GM13976 (cell line): ENCODE results near the gene FBXO33.
A peak's percentile ranks its signal among the peaks of the same experiment; 100 is the strongest.

ENCODE experiments used
- DNase-seq: peaks from one replicate; pipeline ENCODE4 v3.0.0; 2012; ENCODE audit warnings: low spot score
- CTCF ChIP-seq: IDR thresholded peaks from 2 replicates; pipeline ENCODE4 v1.5.1; 2012; ENCODE audit warnings: borderline replicate concordance, mild to moderate bottlenecking; ENCODE audit not compliant: insufficient read depth; ENCODE audit errors: extremely low read depth, missing control alignments, control extremely low read depth
- in situ Hi-C: fragments of 300-500 bp; cut with MboI; formaldehyde crosslinking; loops from one replicate; pipeline ENCODE4 v1.12.0; 2022; ENCODE audit warnings: low sequenced_read_pairs, mixed read lengths, inconsistent platforms; ENCODE audit not compliant: unreplicated experiment

FBXO33 gene

GRCh38 chr14:39432179-39432618 is at the start of gene FBXO33:
TSS of gene FBXO33 (minus strand) at chr14:39432433. CDS start at chr14:39432162, 271 bp downstream.
- no peak for TF ChIP-seq CTCF
- peak; percentile 97 for DNase-seq
- in situ Hi-C loops = no loop called here

DNA sequence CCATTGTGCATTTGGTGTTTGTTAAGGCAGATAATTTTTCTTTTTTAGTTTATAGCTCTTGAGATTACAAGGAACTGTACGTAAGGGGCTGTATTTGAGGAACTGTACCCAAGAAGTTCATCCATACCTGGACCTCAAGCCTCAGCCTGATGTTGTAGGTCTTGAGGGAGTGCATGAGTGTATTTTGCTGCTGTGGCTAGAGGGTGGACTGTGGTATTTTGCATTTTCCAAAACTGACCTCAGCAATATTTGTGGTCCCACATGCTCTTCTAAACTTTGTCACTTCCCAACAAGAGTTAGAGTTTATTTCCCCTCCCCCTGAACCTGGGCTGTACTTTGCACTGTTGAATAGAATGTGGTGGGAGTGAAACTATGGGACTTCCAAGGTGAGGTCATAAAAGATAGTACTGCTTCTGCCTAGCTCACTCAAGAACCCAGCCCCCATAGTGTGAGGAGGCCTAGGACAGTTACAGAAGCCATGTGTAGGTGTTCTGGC is 42.2 kb upstream of the FBXO33 start:
- DNase-seq = no peak
- in situ Hi-C loops = no loop called here

GRCh38 chr14:39472078-39472477 is 39.8 kb upstream of the FBXO33 start:
- in situ Hi-C loops = no loop called here
- no peak for DNase-seq
- no peak for TF ChIP-seq CTCF

More for the DNA sequence above, 42.2 kb upstream of the FBXO33 start:
- TF ChIP-seq CTCF = no peak

GRCh38 chr14:39469094-39469710 is 37.0 kb upstream of the FBXO33 start:
- TF ChIP-seq CTCF = peak; percentile 68
- in situ Hi-C loops = no loop called here
- DNase-seq = no peak

DNA sequence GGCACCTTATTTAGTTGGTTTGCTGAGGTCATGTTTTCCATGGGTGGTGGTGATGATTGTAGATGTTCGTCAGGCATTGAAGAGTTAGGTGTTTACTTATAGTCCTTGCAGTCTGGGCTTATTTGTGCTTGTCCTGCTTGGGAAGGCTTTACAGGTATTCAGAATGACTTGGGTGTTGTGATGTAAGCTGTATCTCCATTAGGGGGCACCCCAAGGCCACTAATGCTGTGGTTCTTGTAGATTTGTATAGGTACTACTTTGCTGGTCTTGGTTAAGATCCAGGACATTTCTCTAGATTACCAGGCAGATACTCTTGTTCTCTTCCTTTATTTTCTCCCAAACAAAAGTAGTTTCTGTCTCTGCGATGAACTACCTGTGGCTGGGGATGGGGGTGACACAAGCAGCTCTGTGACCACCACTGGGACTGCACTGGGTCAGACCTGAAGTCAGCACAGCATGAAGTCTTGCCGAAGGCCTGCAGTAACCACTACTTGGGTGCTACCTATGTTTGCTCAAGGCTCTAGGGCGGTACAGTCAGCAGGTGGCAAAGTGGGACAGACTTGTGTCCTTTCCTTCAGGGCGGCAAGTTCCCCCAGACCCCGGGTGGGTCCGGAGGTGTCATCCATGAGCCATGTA is 35.8 kb upstream of the FBXO33 start:
- in situ Hi-C loops = no loop called here
- DNase-seq = no peak
- peak; percentile 34 for TF ChIP-seq CTCF

GRCh38 chr14:39459795-39460478 is 27.7 kb upstream of the FBXO33 start:
- in situ Hi-C loops = no loop called here
- no peak for DNase-seq
- no peak for TF ChIP-seq CTCF
